ENCODE data around the gene SLC15A4.

SLC15A4 gene

GRCh38 chr12:128800606-128801005, 23.2 kb downstream of the SLC15A4 start:
- TF ChIP-seq CTCF (IDR thresholded peaks at IDR 0.05; ENCODE audit: low read depth, low read length): no peak
- no peak for TF ChIP-seq EZH2phosphoT487 (IDR thresholded peaks at IDR 0.05; ENCODE audit: low read depth)
- Histone ChIP-seq H3K36me3 (replicated peaks; ENCODE audit: low read depth, low read length) (peaks cover 81% of the 10 kb centered on the region), H3K9ac (ENCODE audit: low read length) (no peak overlapping the region), H3K4me3 (ENCODE audit: low read length) (no peak overlapping the region), H3K4me1 (ENCODE audit: low read length) (peaks cover 70% of the 10 kb centered on the region), H2AFZ (ENCODE audit: low read depth, low read length) (no peak overlapping the region), H3K27me3 (ENCODE audit: low read depth, low read length) (no peaks in the 10 kb centered on the region), H3K79me2 (ENCODE audit: low read length) (peaks cover 76% of the 10 kb centered on the region), H3K4me2 (ENCODE audit: low read length) (no peak overlapping the region), H4K20me1 (ENCODE audit: insufficient read depth, low read length) (peaks cover 84% of the 10 kb centered on the region), H3K9me3 (ENCODE audit: insufficient read depth, low read length) (no peaks in the 10 kb centered on the region), H3K27ac (ENCODE audit: low read length) (no peak overlapping the region)

- peak overlapping the region; percentile 63 for H3K4me2 ChIP-seq (ENCODE audit: low read length)
Observed at GRCh38 chr12:128798571-128799341, 25.0 kb downstream of the SLC15A4 start.

GRCh38 chr12:128797119-128798118, 26.3 kb downstream of the SLC15A4 start:
- Histone ChIP-seq H3K9me3 (ENCODE audit: insufficient read depth, low read length) (no peaks in the 10 kb centered on the region), H3K4me2 (ENCODE audit: low read length) (peak overlapping the region; percentile 63), H4K20me1 (ENCODE audit: insufficient read depth, low read length) (peaks cover 77% of the 10 kb centered on the region), H2AFZ (ENCODE audit: low read depth, low read length) (no peak overlapping the region), H3K9ac (ENCODE audit: low read length) (peak overlapping the region; percentile 40), H3K27ac (ENCODE audit: low read length) (peak overlapping the region; percentile 51), H3K4me1 (ENCODE audit: low read length) (peaks cover 81% of the 10 kb centered on the region), H3K4me3 (ENCODE audit: low read length) (peak overlapping the region; percentile 11; the same call in 1 of the 2 replicates), H3K36me3 (replicated peaks; ENCODE audit: low read depth, low read length) (peaks cover 87% of the 10 kb centered on the region), H3K79me2 (ENCODE audit: low read length) (peaks cover 60% of the 10 kb centered on the region), H3K27me3 (ENCODE audit: low read depth, low read length) (no peaks in the 10 kb centered on the region)
- TF ChIP-seq EZH2phosphoT487 (IDR thresholded peaks at IDR 0.05; ENCODE audit: low read depth) (no peak), CTCF (IDR thresholded peaks at IDR 0.05; ENCODE audit: low read depth, low read length) (no peak)

More at GRCh38 chr12:128798571-128799341, 25.0 kb downstream of the SLC15A4 start:
- no peak overlapping the region for H3K4me3 ChIP-seq (ENCODE audit: low read length)
- peaks cover 88% of the 10 kb centered on the region for H3K36me3 ChIP-seq (replicated peaks; ENCODE audit: low read depth, low read length)
- H3K9me3 ChIP-seq (ENCODE audit: insufficient read depth, low read length): no peaks in the 10 kb centered on the region
- peak overlapping the region; percentile 51; the same call in 1 of the 2 replicates for H3K27ac ChIP-seq (ENCODE audit: low read length)
- peaks cover 82% of the 10 kb centered on the region for H4K20me1 ChIP-seq (ENCODE audit: insufficient read depth, low read length)
- peak overlapping the region; percentile 25; the same call in 1 of the 2 replicates for H3K9ac ChIP-seq (ENCODE audit: low read length)
- no peak for TF ChIP-seq EZH2phosphoT487 (IDR thresholded peaks at IDR 0.05; ENCODE audit: low read depth)
- TF ChIP-seq CTCF (IDR thresholded peaks at IDR 0.05; ENCODE audit: low read depth, low read length): peak; percentile 47
- no peaks in the 10 kb centered on the region for H3K27me3 ChIP-seq (ENCODE audit: low read depth, low read length)
- H2AFZ ChIP-seq (ENCODE audit: low read depth, low read length): no peak overlapping the region
- peaks cover 79% of the 10 kb centered on the region for H3K4me1 ChIP-seq (ENCODE audit: low read length)
- peaks cover 73% of the 10 kb centered on the region for H3K79me2 ChIP-seq (ENCODE audit: low read length)

All from OCI-LY3 (cell line).